HG03469 (cell line): ENCODE data around the gene ZNHIT2.
A peak's percentile ranks its signal among the peaks of the same experiment; 100 is the strongest.

Experiments
- ATAC-seq: cut with Tn5 transposase; IDR thresholded peaks from one replicate; pipeline ENCODE4 v1.9.1; 2021; ENCODE audit warnings: mild to moderate bottlenecking, moderate library complexity, moderate number of reproducible peaks; ENCODE audit not compliant: unreplicated experiment

ZNHIT2 gene

GRCh38 chr11:65107751-65108468 is 9.6 kb downstream of the ZNHIT2 start:
- no peak for ATAC-seq

GRCh38 chr11:65107078-65107477 is 10.4 kb downstream of the ZNHIT2 start:
- ATAC-seq = no peak

GRCh38 chr11:65104628-65105027 is 12.9 kb downstream of the ZNHIT2 start:
- no peak for ATAC-seq

DNA sequence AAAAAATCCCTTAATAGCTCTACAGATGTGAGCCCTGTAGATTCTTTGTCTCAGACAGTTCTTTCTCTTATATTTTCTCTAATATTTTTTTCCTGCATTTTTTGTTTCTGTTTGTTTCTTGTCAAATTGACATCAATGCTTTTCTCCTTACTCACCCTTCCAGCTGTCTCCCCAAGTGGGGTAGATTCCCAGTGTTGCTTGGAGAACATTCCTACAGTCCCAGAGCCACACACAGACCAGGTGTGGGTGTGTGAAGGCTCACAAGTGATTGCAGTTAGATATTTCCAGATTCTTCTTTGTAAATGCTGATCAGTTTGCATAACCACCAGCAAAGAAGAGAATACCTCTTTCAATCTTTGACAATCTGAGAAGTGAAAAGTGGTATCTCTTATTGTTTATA is 14.0 kb downstream of the ZNHIT2 start:
- no peak for ATAC-seq

- ATAC-seq = no peak
Observed at GRCh38 chr11:65102142-65103095, 15.1 kb downstream of the ZNHIT2 start.

DNA sequence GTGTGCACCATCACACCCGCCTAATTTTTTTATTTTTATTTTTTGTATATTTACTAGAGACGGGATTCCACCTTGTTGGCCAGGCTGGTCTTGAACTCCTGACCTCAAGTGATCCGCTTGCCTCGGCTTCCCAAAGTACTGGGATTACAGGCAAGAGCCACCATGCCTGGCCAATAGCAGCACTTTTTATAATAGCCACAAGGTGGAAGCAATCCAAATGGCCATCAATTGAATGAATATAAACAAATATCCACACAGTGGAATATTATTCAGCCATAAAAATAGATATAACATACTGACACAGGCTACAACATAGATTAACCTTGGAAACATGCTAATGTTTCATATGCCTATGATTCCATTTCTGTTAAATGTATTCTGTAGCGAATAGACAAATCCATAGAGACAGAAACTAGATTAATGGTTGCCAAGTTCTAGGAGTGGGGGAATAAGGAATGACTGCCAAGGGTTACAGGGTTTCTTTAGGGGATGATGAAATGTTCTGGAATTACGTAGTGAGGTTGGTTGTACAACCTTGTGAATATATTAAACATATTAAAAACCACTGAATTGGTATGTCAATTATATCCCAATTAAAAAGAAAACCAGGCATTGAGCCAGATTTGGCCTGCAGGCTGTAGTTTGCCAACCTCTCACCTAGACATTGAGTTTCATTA is 16.7 kb downstream of the ZNHIT2 start:
- ATAC-seq = no peak

- no peak for ATAC-seq
Observed at GRCh38 chr11:65096926-65097325, 20.6 kb downstream of the ZNHIT2 start.

- peak; percentile 50 for ATAC-seq
Observed at GRCh38 chr11:65095974-65096806, 21.3 kb downstream of the ZNHIT2 start, which contains the start of gene VPS51. TSS of gene VPS51 (plus strand) at chr11:65096214. CDS start at chr11:65096251, 37 bp downstream.

- no peak for ATAC-seq
Observed at GRCh38 chr11:65095427-65095826, 22.1 kb downstream of the ZNHIT2 start.

GRCh38 chr11:65090628-65091027 is 26.9 kb downstream of the ZNHIT2 start:
- no peak for ATAC-seq

DNA sequence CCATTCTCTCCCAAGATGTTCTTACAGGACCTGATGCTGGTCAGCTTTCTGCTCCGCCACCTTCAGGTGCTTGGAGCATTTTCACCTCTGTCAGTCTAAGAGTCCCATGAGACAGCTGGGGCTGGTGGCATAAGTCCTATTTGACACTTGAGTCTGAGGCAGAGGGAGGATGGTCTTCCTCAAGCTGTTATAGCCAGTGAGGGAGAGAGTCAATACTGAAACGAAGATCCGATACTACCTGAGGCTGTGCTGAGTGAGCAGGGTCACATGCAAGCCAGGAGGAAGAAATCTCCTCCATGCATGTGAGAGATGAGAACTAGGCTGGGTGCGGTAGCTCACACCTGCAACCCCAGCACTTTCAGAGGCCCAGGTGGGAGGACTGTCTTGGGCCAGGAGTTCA is 27.9 kb downstream of the ZNHIT2 start:
- no peak for ATAC-seq

GRCh38 chr11:65087827-65088226 is 29.7 kb downstream of the ZNHIT2 start:
- ATAC-seq = no peak

GRCh38 chr11:65087216-65087615 is 30.3 kb downstream of the ZNHIT2 start:
- no peak for ATAC-seq

DNA sequence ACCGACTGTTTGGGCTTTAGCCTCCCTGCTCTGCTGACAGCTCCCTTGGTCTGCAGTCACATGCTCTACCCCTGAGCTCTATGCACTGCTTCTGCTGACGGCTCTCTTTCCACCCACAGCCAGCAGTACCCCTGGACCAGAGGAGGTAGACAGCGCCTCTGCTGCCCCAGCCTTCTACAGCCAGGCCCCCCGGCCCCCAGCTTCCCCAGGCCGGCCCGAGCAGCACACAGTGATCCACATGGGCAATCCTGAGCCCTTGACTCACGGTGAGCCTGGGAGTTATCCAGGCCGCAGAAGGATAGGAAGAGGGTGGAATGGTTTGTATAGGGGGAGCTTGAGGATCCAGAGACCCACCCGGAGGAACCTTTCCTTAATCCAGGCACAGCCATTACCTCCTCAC is 30.7 kb downstream of the ZNHIT2 start:
- no peak for ATAC-seq

- no peak for ATAC-seq
Observed at GRCh38 chr11:65085446-65085845, 32.1 kb downstream of the ZNHIT2 start.

DNA sequence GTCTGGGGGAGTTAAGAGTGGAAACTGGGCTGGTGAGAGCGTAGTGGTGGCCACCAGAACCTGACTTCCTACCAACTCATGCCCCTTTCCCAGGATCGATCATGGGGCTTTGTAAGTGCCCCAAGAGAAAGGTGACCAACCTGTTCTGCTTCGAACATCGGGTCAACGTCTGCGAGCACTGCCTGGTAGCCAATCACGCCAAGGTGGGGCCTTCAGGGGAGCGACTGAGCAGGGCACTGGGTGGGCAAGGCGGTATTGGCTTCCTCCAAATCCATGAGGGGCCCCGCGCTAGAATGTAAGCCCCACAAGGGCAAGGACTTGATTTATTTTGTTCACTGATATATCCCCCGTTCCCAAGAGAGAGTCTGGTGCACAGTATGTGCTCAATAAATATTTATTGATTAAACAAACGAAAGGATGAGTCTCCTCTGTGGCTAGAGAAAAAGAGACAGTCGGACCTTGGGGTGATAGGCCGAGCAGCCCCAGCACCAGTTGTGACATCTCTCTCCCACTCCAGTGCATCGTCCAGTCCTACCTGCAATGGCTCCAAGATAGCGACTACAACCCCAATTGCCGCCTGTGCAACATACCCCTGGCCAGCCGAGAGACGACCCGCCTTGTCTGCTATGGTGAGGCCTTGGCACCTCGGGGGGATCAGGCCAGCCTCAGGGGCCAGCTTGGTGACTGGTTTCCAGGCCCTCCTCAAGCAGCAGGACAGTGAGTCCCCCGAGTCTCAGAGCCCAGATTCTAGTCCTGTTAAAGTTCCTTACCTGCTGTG is 32.7 kb downstream of the ZNHIT2 start:
- ATAC-seq = no peak

GRCh38 chr11:65083834-65084597 is 33.5 kb downstream of the ZNHIT2 start, which contains the start of the genes CDCA5 and ZFPL1:
TSS of gene CDCA5 (minus strand) at chr11:65084040. CDS start at chr11:65083978, 62 bp downstream.
TSS of gene ZFPL1 (plus strand) at chr11:65084222. CDS start at chr11:65084699, 477 bp downstream.
- peak; percentile 41 for ATAC-seq

- ATAC-seq = peak; percentile 12
Observed at GRCh38 chr11:65083134-65083833, 34.2 kb downstream of the ZNHIT2 start.
